Astrocyte (in vitro differentiated cells and primary cell): ENCODE data around the gene MRGPRG.

Source experiments
- CTCF ChIP-seq: IDR thresholded peaks from 2 replicates; pipeline ENCODE4 v1.5.1; 2011; ENCODE audit warnings: low read depth, mild to moderate bottlenecking, inconsistent platforms, low read length, moderate library complexity; ENCODE audit not compliant: insufficient read depth
- EZH2 ChIP-seq: IDR thresholded peaks from 2 replicates; pipeline ENCODE4 v1.6.1; 2012; ENCODE audit warnings: mild to moderate bottlenecking, low read length, inconsistent platforms; ENCODE audit not compliant: insufficient read depth

- TF ChIP-seq CTCF (no peak), EZH2 (no peak)
Measured at GRCh38 chr11:3202305-3202704, 16.3 kb downstream of the MRGPRG start.
